ENCODE data around the gene BAIAP2.

DNA sequence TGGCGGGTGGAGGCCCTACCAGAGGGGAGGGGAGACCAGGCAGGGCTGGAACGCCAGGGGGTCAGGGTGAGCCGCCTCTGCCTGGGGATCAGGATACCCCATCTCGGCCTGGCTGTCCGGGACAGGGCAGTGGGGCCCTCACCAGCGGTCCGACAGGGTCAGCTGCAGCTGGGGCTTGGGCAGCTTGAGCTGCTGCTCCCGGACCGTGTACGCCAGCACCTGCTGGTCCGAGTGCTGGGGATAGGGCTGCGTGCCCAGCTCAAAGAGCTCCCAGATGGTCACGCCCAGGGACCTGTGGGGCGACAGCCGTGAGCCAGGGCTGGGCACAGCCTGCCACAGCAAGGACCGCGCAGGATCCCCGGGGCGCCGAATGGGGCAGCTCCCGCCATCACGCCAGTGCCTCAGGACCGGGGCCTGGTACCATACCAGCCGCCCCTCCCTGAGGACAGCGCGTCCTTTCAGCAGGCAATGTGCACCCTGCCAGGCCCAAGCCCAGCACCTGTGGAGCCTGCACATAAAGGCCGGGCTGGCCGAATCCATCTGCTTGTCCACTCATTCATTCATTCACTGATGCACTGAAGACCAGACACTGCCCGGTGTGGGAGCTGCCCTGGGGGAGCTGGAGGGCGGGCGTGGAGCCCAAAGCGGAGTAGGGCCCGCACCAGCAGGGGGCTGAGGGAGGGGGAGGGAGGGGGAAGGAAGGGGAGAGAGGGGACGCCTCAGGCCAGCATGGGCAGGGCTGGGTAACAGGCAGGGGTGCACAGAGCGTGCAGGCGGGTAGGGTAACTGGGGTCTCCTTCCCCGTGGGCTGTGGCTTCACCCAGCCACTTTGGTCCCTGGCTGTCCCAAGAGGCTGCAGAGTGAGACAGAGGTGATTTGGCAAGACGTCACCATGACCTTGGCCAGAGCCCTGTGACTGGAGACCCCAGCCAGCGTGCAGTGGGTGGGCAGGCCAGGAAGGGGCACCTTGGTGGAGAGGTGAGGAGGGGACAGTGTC is 88.4 kb downstream of the BAIAP2 start:
- TF ChIP-seq CTCF (IDR thresholded peaks at IDR 0.05; ENCODE audit: insufficient read depth, low read length, poor library complexity, severe bottlenecking) (no peak), EZH2phosphoT487 (conservative IDR thresholded peaks at IDR 0.05; ENCODE audit: low read length) (no peak)

All from SU-DHL-6 (cell line).